OCI-LY3 (cell line): ENCODE measurements around the gene TPP1.

ENCODE experiments used
- H2AFZ ChIP-seq: fragments of 200-600, 300-600 bp; shearing (Covaris generic); 2 replicates; pipeline ENCODE4 v1.6.0; 2014; ENCODE audit warnings: antibody characterized with exemption, low read depth, low read length
- H3K27ac ChIP-seq: fragments of 200-600, 300-600 bp; sonication (generic); 2 replicates; pipeline ENCODE4 v1.5.1; 2014; ENCODE audit warnings: mild to moderate bottlenecking, low read length, moderate library complexity, mixed read lengths
- H3K27me3 ChIP-seq: fragments of 200-600, 300-600 bp; sonication (generic); 2 replicates; pipeline ENCODE4 v1.6.1; 2014; ENCODE audit warnings: low read depth, low read length, mixed read lengths
- H3K36me3 ChIP-seq: fragments of 200-600, 300-600 bp; sonication (generic); replicated peaks from 2 replicates; pipeline ENCODE3; 2014; ENCODE audit warnings: low read depth, low read length, mixed read lengths
- H3K4me1 ChIP-seq: fragments of 300-600, 200-600 bp; sonication (generic); 2 replicates; pipeline ENCODE4 v1.6.1; 2014; ENCODE audit warnings: low read length, mixed read lengths
- H3K4me2 ChIP-seq: fragments of 200-600, 300-600 bp; sonication (generic); 2 replicates; pipeline ENCODE4 v1.6.1; 2014; ENCODE audit warnings: low read length, mixed read lengths
- H3K4me3 ChIP-seq: fragments of 300-600, 200-600 bp; sonication (generic); 2 replicates; pipeline ENCODE4 v1.5.1; 2014; ENCODE audit warnings: antibody characterized with exemption, mild to moderate bottlenecking, low read length, moderate library complexity
- H3K79me2 ChIP-seq: fragments of 300-600, 200-600 bp; shearing (Covaris generic); 2 replicates; pipeline ENCODE4 v1.6.1; 2014; ENCODE audit warnings: mild to moderate bottlenecking, low read length, mixed read lengths
- H3K9ac ChIP-seq: fragments of 300-600, 200-600 bp; shearing (Covaris generic); 2 replicates; pipeline ENCODE4 v1.6.0; 2014; ENCODE audit warnings: mild to moderate bottlenecking, low read length, moderate library complexity
- H3K9me3 ChIP-seq: fragments of 200-600, 300-600 bp; shearing (Covaris generic); 2 replicates; pipeline ENCODE4 v1.6.1; 2014; ENCODE audit warnings: low read length, mixed read lengths; ENCODE audit not compliant: insufficient read depth
- H4K20me1 ChIP-seq: fragments of 200-600, 300-600 bp; sonication (generic); 2 replicates; pipeline ENCODE4 v1.6.1; 2016; ENCODE audit warnings: low read length, mixed read lengths; ENCODE audit not compliant: insufficient read depth
- EZH2phosphoT487 ChIP-seq: fragments of 200-600 bp; shearing (Covaris generic); IDR thresholded peaks from 2 replicates; pipeline ENCODE4 v1.6.1; 2018; ENCODE audit warnings: antibody characterized with exemption, mixed run types, low read depth
- TF ChIP-seq, protein P1 (sequence below): fragments of 200-600, 300-600 bp; sonication (generic); IDR thresholded peaks from 2 replicates; pipeline ENCODE4 v1.5.1; 2014; ENCODE audit warnings: antibody characterized with exemption, low read length, low read depth

TPP1 gene

GRCh38 chr11:6646918-6647679 lies 27.9 kb upstream of the TPP1 start:
- Histone ChIP-seq H3K4me2 (peak overlapping the region; percentile 80), H4K20me1 (no peaks in the 10 kb centered on the region), H3K4me3 (peak overlapping the region; percentile 63), H3K9me3 (no peaks in the 10 kb centered on the region), H3K27me3 (peaks cover 24% of the 10 kb centered on the region; the same call in 1 of the 2 replicates), H3K36me3 (no peaks in the 10 kb centered on the region), H3K79me2 (no peaks in the 10 kb centered on the region), H3K9ac (peak overlapping the region; percentile 63), H2AFZ (peak overlapping the region; percentile 60), H3K4me1 (peaks cover 27% of the 10 kb centered on the region), H3K27ac (peak overlapping the region; percentile 65)
- TF ChIP-seq, protein P1, sequence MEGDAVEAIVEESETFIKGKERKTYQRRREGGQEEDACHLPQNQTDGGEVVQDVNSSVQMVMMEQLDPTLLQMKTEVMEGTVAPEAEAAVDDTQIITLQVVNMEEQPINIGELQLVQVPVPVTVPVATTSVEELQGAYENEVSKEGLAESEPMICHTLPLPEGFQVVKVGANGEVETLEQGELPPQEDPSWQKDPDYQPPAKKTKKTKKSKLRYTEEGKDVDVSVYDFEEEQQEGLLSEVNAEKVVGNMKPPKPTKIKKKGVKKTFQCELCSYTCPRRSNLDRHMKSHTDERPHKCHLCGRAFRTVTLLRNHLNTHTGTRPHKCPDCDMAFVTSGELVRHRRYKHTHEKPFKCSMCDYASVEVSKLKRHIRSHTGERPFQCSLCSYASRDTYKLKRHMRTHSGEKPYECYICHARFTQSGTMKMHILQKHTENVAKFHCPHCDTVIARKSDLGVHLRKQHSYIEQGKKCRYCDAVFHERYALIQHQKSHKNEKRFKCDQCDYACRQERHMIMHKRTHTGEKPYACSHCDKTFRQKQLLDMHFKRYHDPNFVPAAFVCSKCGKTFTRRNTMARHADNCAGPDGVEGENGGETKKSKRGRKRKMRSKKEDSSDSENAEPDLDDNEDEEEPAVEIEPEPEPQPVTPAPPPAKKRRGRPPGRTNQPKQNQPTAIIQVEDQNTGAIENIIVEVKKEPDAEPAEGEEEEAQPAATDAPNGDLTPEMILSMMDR: no peak
- no peak for TF ChIP-seq EZH2phosphoT487

DNA sequence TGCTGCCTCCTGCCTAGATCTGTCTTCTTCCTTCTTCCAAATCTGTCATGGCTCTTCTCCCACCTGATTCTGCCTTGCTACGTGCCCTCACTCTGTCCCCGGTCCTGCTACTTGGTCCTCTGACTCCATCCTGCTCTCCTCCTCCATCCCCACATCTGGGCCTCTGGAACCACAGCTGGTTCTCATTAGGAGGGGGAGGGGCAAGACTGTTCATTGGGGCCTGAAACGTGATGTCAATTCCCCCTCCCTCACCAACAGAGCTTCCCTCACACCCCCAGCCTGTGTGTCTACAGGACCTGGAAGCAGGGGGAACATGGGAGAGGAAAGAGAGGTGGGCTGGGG lies 27.3 kb upstream of the TPP1 start:
- peak overlapping the region; percentile 65 for H3K27ac ChIP-seq
- no peaks in the 10 kb centered on the region for H4K20me1 ChIP-seq
- H3K4me3 ChIP-seq: peak overlapping the region; percentile 63
- H3K4me1 ChIP-seq: peaks cover 27% of the 10 kb centered on the region
- no peaks in the 10 kb centered on the region for H3K9me3 ChIP-seq
- peak overlapping the region; percentile 63 for H3K9ac ChIP-seq
- no peaks in the 10 kb centered on the region for H3K79me2 ChIP-seq
- peak overlapping the region; percentile 80 for H3K4me2 ChIP-seq
- H2AFZ ChIP-seq: peak overlapping the region; percentile 60
- no peaks in the 10 kb centered on the region for H3K36me3 ChIP-seq
- TF ChIP-seq, protein P1: no peak
- TF ChIP-seq EZH2phosphoT487: no peak
- peaks cover 19% of the 10 kb centered on the region; the same call in 1 of the 2 replicates for H3K27me3 ChIP-seq

GRCh38 chr11:6646071-6646470 lies 26.8 kb upstream of the TPP1 start:
- peaks cover 27% of the 10 kb centered on the region for H3K4me1 ChIP-seq
- H3K4me3 ChIP-seq: no peak overlapping the region
- no peaks in the 10 kb centered on the region for H3K36me3 ChIP-seq
- no peaks in the 10 kb centered on the region for H4K20me1 ChIP-seq
- H3K27me3 ChIP-seq: 0 out of 2 replicates have a peak, but pooled peaks cover 14% of the 10 kb centered on the region
- no peaks in the 10 kb centered on the region for H3K79me2 ChIP-seq
- no peak overlapping the region for H3K9ac ChIP-seq
- peak overlapping the region; percentile 80 for H3K4me2 ChIP-seq
- H2AFZ ChIP-seq: no peak overlapping the region
- no peak for TF ChIP-seq EZH2phosphoT487
- TF ChIP-seq, protein P1: no peak
- no peak overlapping the region for H3K27ac ChIP-seq
- H3K9me3 ChIP-seq: no peaks in the 10 kb centered on the region

DNA sequence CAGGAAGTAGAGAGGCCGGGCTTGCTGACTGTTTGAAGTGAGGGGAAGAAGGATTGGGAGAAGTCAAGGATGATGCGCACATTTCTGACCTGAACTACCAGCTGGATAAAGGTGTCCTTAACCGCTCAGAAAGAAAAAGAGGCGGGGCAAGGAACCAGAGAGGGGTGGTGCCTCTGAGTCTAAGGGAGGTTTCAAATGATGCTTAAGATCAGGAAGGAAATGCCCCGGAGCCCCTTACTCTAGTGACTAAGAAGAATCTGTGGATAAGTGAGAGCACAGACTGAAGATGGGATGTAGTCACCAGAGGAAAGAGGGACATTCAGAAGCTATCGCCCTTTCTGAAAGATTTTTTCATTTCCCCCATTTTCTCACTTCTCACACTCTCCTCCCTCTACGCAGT lies 23.7 kb upstream of the TPP1 start:
- H4K20me1 ChIP-seq: no peaks in the 10 kb centered on the region
- no peaks in the 10 kb centered on the region for H3K36me3 ChIP-seq
- H3K27me3 ChIP-seq: 0 out of 2 replicates have a peak, but pooled peaks cover 9% of the 10 kb centered on the region
- H3K4me1 ChIP-seq: peaks cover 20% of the 10 kb centered on the region
- H3K4me2 ChIP-seq: no peak overlapping the region
- no peak overlapping the region for H3K9ac ChIP-seq
- H3K9me3 ChIP-seq: no peaks in the 10 kb centered on the region
- no peaks in the 10 kb centered on the region for H3K79me2 ChIP-seq
- no peak overlapping the region for H3K4me3 ChIP-seq
- H2AFZ ChIP-seq: no peak overlapping the region
- no peak overlapping the region for H3K27ac ChIP-seq
- TF ChIP-seq EZH2phosphoT487: no peak
- TF ChIP-seq, protein P1: no peak
